Mammary epithelial cell (primary cell): Measurements from ENCODE around the gene RBM20.

Source experiments
- CTCF ChIP-seq, 2 donors: IDR thresholded peaks in 1 of 2; conservative IDR thresholded peaks in 1 of 2; 2 replicates each; pipeline ENCODE4 v1.5.1; 2011 to 2012; ENCODE audit warnings: inconsistent platforms in 2 of 2, low read length in 2 of 2, mild to moderate bottlenecking in 2 of 2, control low read depth in 1 of 2, low read depth in 1 of 2; ENCODE audit not compliant: insufficient read depth in 1 of 2; ENCODE audit errors: extremely low read depth in 1 of 2
- EZH2 ChIP-seq: IDR thresholded peaks from 2 replicates; pipeline ENCODE4 v1.6.1; 2012; ENCODE audit warnings: low read length, inconsistent platforms, borderline replicate concordance

- peak; percentile 89 to 90 for TF ChIP-seq CTCF (conservative IDR thresholded peaks at IDR 0.05 in 1 of 2, IDR thresholded peaks at IDR 0.05 in 1 of 2; ENCODE audit: extremely low read depth in 1 of 2, insufficient read depth in 1 of 2, low read depth in 1 of 2, low read length in 2 of 2)
- no peak for TF ChIP-seq EZH2
These were observed 33.8 kb upstream of the RBM20 start for GRCh38 chr10:110610308-110610774.
